ENCODE measurements around the gene GASK1A.
A peak's percentile ranks its signal among the peaks of the same experiment; 100 is the strongest.

GASK1A gene

GRCh38 chr3:43091481-43091880, 112.4 kb downstream of the GASK1A start:
- DNase-seq, result no peak

- DNase-seq, result no peak
These were observed 113.9 kb downstream of the GASK1A start for GRCh38 chr3:43093006-43093405.

GRCh38 chr3:43093974-43094373, 114.9 kb downstream of the GASK1A start:
- no peak for DNase-seq

- DNase-seq, result no peak
These were observed 115.3 kb downstream of the GASK1A start for GRCh38 chr3:43094381-43094780.

GRCh38 chr3:43094851-43095250, 115.7 kb downstream of the GASK1A start:
- no peak for DNase-seq

- DNase-seq, result no peak
These were observed 116.3 kb downstream of the GASK1A start for GRCh38 chr3:43095370-43095769.

GRCh38 chr3:43096761-43097160, 117.7 kb downstream of the GASK1A start:
- no peak for DNase-seq

- DNase-seq, result no peak
These were observed 118.4 kb downstream of the GASK1A start for GRCh38 chr3:43097400-43098080.

- no peak for DNase-seq
These were observed 119.7 kb downstream of the GASK1A start for GRCh38 chr3:43098761-43099160.

- no peak for DNase-seq
These were observed 123.8 kb downstream of the GASK1A start for GRCh38 chr3:43102773-43103480.

GRCh38 chr3:43104039-43104438, 124.9 kb downstream of the GASK1A start:
- DNase-seq, result no peak

GRCh38 chr3:43104660-43105595, 125.8 kb downstream of the GASK1A start:
- no peak for DNase-seq

- DNase-seq, result peak; percentile 71 to 83 (median 79)
These were observed 126.6 kb downstream of the GASK1A start, which contains the start of gene POMGNT2 for GRCh38 chr3:43105596-43106292. Gene POMGNT2 (minus strand): TSS chr3:43106079. CDS start chr3:43081431, 24,648 bp downstream.

- DNase-seq, result no peak
These were observed 127.2 kb downstream of the GASK1A start for GRCh38 chr3:43106293-43106628.
